Measurements from ENCODE around the gene CCDC85C. TPM values are rescaled to one million over a fixed set of nuclear protein-coding genes. Genes with fewer than 3 reads are reported as not detected.

CCDC85C gene
- total RNA-seq, 2 donors from 2014 or later: 32.8 to 45.8 TPM

- H3K9ac ChIP-seq (ENCODE audit: extremely low read depth, low read length, poor library complexity, severe bottlenecking): no peak overlapping the region
- 79 to 84% methylated on average over 16 of the region's 16 CpGs for WGBS, 2 experiments (ENCODE audit: insufficient coverage in 1 of 2, insufficient read length in 1 of 2)
- DNase-seq: no peak
- no peaks in the 10 kb centered on the region for H3K36me3 ChIP-seq (ENCODE audit: control insufficient read depth, insufficient read depth, low read length)
- no peaks in the 10 kb centered on the region for H3K36me3 Mint-ChIP-seq (ENCODE audit: low read depth)
- H3K4me3 Mint-ChIP-seq: peak overlapping the region; percentile 19
- peaks cover 83% of the 10 kb centered on the region for H3K4me1 Mint-ChIP-seq
- no peak for TF ChIP-seq CTCF (conservative IDR thresholded peaks at IDR 0.05)
- H3K9me3 Mint-ChIP-seq: no peaks in the 10 kb centered on the region
- peak overlapping the region; percentile 86 for H3K27ac Mint-ChIP-seq
- H3K27ac ChIP-seq (ENCODE audit: low read depth, low read length): peak overlapping the region; percentile 24
- H3K4me3 ChIP-seq (ENCODE audit: low read length): peak overlapping the region; percentile 15
- H3K4me1 ChIP-seq (ENCODE audit: control insufficient read depth, insufficient read depth, low read length): peaks cover 75% of the 10 kb centered on the region
- no peaks in the 10 kb centered on the region for H3K9me3 ChIP-seq (ENCODE audit: control insufficient read depth, low read length)
- no peaks in the 10 kb centered on the region for H3K27me3 ChIP-seq (ENCODE audit: control insufficient read depth, insufficient read depth, low read length, poor library complexity, severe bottlenecking)
- no peaks in the 10 kb centered on the region for H3K27me3 Mint-ChIP-seq (ENCODE audit: insufficient read depth)
Observed at GRCh38 chr14:99573000-99573330, 31.0 kb downstream of the CCDC85C start.

- no peaks in the 10 kb centered on the region for H3K36me3 ChIP-seq (ENCODE audit: control insufficient read depth, insufficient read depth, low read length)
- H3K9me3 Mint-ChIP-seq: no peaks in the 10 kb centered on the region
- peak overlapping the region; percentile 15 for H3K4me3 ChIP-seq (ENCODE audit: low read length)
- no peaks in the 10 kb centered on the region for H3K27me3 Mint-ChIP-seq (ENCODE audit: insufficient read depth)
- peak overlapping the region; percentile 86 for H3K27ac Mint-ChIP-seq
- peak overlapping the region; percentile 86 for H3K27ac ChIP-seq (ENCODE audit: low read depth, low read length)
- no peaks in the 10 kb centered on the region for H3K27me3 ChIP-seq (ENCODE audit: control insufficient read depth, insufficient read depth, low read length, poor library complexity, severe bottlenecking)
- no peak for DNase-seq
- no peaks in the 10 kb centered on the region for H3K9me3 ChIP-seq (ENCODE audit: control insufficient read depth, low read length)
- no peak for TF ChIP-seq CTCF (conservative IDR thresholded peaks at IDR 0.05)
- H3K4me1 Mint-ChIP-seq: peaks cover 83% of the 10 kb centered on the region
- no peak overlapping the region for H3K9ac ChIP-seq (ENCODE audit: extremely low read depth, low read length, poor library complexity, severe bottlenecking)
- 56 to 62% methylated on average over 9 to 18 of the region's 18 CpGs for WGBS, 2 experiments (ENCODE audit: insufficient coverage in 1 of 2, insufficient read length in 1 of 2)
- no peaks in the 10 kb centered on the region for H3K36me3 Mint-ChIP-seq (ENCODE audit: low read depth)
- peaks cover 78% of the 10 kb centered on the region for H3K4me1 ChIP-seq (ENCODE audit: control insufficient read depth, insufficient read depth, low read length)
- H3K4me3 Mint-ChIP-seq: peak overlapping the region; percentile 19
Observed at GRCh38 chr14:99572173-99572999, 31.6 kb downstream of the CCDC85C start.

- peak overlapping the region; percentile 15 for H3K4me3 ChIP-seq (ENCODE audit: low read length)
- no peak overlapping the region for H3K9ac ChIP-seq (ENCODE audit: extremely low read depth, low read length, poor library complexity, severe bottlenecking)
- H3K36me3 Mint-ChIP-seq (ENCODE audit: low read depth): no peaks in the 10 kb centered on the region
- H3K9me3 Mint-ChIP-seq: no peaks in the 10 kb centered on the region
- peak overlapping the region; percentile 86 for H3K27ac ChIP-seq (ENCODE audit: low read depth, low read length)
- no peak for DNase-seq
- no peak for TF ChIP-seq CTCF (conservative IDR thresholded peaks at IDR 0.05)
- H3K4me3 Mint-ChIP-seq: peak overlapping the region; percentile 14
- H3K27me3 Mint-ChIP-seq (ENCODE audit: insufficient read depth): no peaks in the 10 kb centered on the region
- 57 to 63% methylated on average over 6 to 10 of the region's 10 CpGs for WGBS, 2 experiments (ENCODE audit: insufficient coverage in 1 of 2, insufficient read length in 1 of 2)
- peaks cover 84% of the 10 kb centered on the region for H3K4me1 Mint-ChIP-seq
- H3K36me3 ChIP-seq (ENCODE audit: control insufficient read depth, insufficient read depth, low read length): no peaks in the 10 kb centered on the region
- peak overlapping the region; percentile 86 for H3K27ac Mint-ChIP-seq
- H3K9me3 ChIP-seq (ENCODE audit: control insufficient read depth, low read length): no peaks in the 10 kb centered on the region
- no peaks in the 10 kb centered on the region for H3K27me3 ChIP-seq (ENCODE audit: control insufficient read depth, insufficient read depth, low read length, poor library complexity, severe bottlenecking)
- peaks cover 71% of the 10 kb centered on the region for H3K4me1 ChIP-seq (ENCODE audit: control insufficient read depth, insufficient read depth, low read length)
Observed at GRCh38 chr14:99571303-99571986, 32.6 kb downstream of the CCDC85C start.

All from endodermal cell (in vitro differentiated cells).